CD14-positive monocyte (primary cell): ENCODE measurements around the gene GTPBP6. TPM values are rescaled to one million over a fixed set of nuclear protein-coding genes. Genes with fewer than 3 reads are reported as not detected.

Experiments
- DNase-seq, 3 donors: peaks; one replicate each; pipeline ENCODE4 v3.0.0-alpha.2; 2011 to 2022
- H2AFZ ChIP-seq: 2 replicates; pipeline ENCODE4 v1.6.0; 2012; ENCODE audit warnings: mild to moderate bottlenecking, low read depth, low read length, inconsistent platforms; ENCODE audit not compliant: insufficient read depth, poor library complexity, severe bottlenecking
- H3K27ac ChIP-seq, 2 donors: 1 replicate in 1 of 2; 2 replicates in 1 of 2; pipeline ENCODE4 v1.5.1; 2012 to 2013; ENCODE audit warnings: low read length in 2 of 2, control low read depth in 1 of 2, inconsistent platforms in 1 of 2, low read depth in 1 of 2, mild to moderate bottlenecking in 1 of 2
- H3K27me3 ChIP-seq, 2 donors: one replicate each; pipeline versions ENCODE4 v1.6.0 to v1.6.1; 2011 to 2013; ENCODE audit warnings: low read length in 2 of 2; ENCODE audit not compliant: control insufficient read depth in 2 of 2, insufficient read depth in 2 of 2
- H3K36me3 ChIP-seq, 2 donors: replicated peaks in 1 of 2; 1 replicate in 1 of 2; 2 replicates in 1 of 2; pipeline versions ENCODE4 v1.5.1 to v1.6.1; 2012 to 2013; ENCODE audit warnings: low read length in 2 of 2, control low read depth in 1 of 2, inconsistent platforms in 1 of 2, mild to moderate bottlenecking in 1 of 2; ENCODE audit not compliant: insufficient read depth in 2 of 2, control insufficient read depth in 1 of 2
- H3K4me1 ChIP-seq, 2 donors: 1 replicate in 1 of 2; 2 replicates in 1 of 2; pipeline versions ENCODE4 v1.5.1 to v1.6.1; 2012 to 2013; ENCODE audit warnings: low read length in 2 of 2, control low read depth in 1 of 2, inconsistent platforms in 1 of 2, mild to moderate bottlenecking in 1 of 2, moderate library complexity in 1 of 2; ENCODE audit not compliant: insufficient read depth in 2 of 2, control insufficient read depth in 1 of 2
- H3K4me2 ChIP-seq: replicated peaks from 2 replicates; pipeline ENCODE3; 2012; ENCODE audit warnings: low read length, moderate library complexity, mild to moderate bottlenecking; ENCODE audit not compliant: poor library complexity, severe bottlenecking; ENCODE audit errors: extremely low read depth
- H3K4me3 ChIP-seq, 3 experiments: fragments of 200-600 bp in 1 of 3; sonication (generic) in 1 of 3; replicated peaks in 1 of 3; 1 replicate in 2 of 3; 2 replicates in 1 of 3; pipeline ENCODE4 v1.5.1; 2011 to 2013; ENCODE audit warnings: low read length in 3 of 3, mild to moderate bottlenecking in 3 of 3, control low read depth in 2 of 3, low read depth in 2 of 3, inconsistent platforms in 1 of 3, moderate library complexity in 1 of 3
- H3K79me2 ChIP-seq: 2 replicates; pipeline ENCODE4 v1.6.0; 2012; ENCODE audit warnings: mild to moderate bottlenecking, control low read depth, inconsistent platforms, low read length, moderate library complexity; ENCODE audit not compliant: insufficient read depth
- H3K9ac ChIP-seq: 2 replicates; pipeline ENCODE4 v1.6.0; 2017; ENCODE audit warnings: low read length, mild to moderate bottlenecking; ENCODE audit not compliant: insufficient read depth, poor library complexity, severe bottlenecking
- H3K9me3 ChIP-seq, 2 donors: replicated peaks in 1 of 2; 1 replicate in 1 of 2; 2 replicates in 1 of 2; pipeline versions ENCODE4 v1.5.1 to v1.6.1; 2012 to 2013; ENCODE audit warnings: low read length in 2 of 2, control low read depth in 1 of 2; ENCODE audit not compliant: control insufficient read depth in 1 of 2, insufficient read depth in 1 of 2
- H4K20me1 ChIP-seq: 2 replicates; pipeline ENCODE4 v1.6.0; 2012; ENCODE audit warnings: mild to moderate bottlenecking, low read length, control low read depth, moderate library complexity; ENCODE audit not compliant: insufficient read depth
- H3K27ac Mint-ChIP-seq, 7 donors: one replicate each; pipeline ENCODE4 v1.8.0; 2020; ENCODE audit warnings: mild to moderate bottlenecking in 7 of 7, mixed read lengths in 7 of 7, moderate library complexity in 6 of 7, inconsistent platforms in 2 of 7
- H3K27me3 Mint-ChIP-seq, 3 donors: one replicate each; pipeline ENCODE4 v1.8.0; 2021 to 2022; ENCODE audit warnings: low read depth in 3 of 3, mild to moderate bottlenecking in 3 of 3, mixed read lengths in 3 of 3, moderate library complexity in 3 of 3, inconsistent platforms in 1 of 3
- H3K36me3 Mint-ChIP-seq, 2 donors: one replicate each; pipeline ENCODE4 v1.8.0; 2020; ENCODE audit warnings: mixed read lengths in 2 of 2, inconsistent platforms in 1 of 2, mild to moderate bottlenecking in 1 of 2
- H3K4me1 Mint-ChIP-seq: one replicate; pipeline ENCODE4 v1.8.0; 2020; ENCODE audit warnings: mild to moderate bottlenecking, mixed read lengths
- H3K4me3 Mint-ChIP-seq, 2 donors: one replicate each; pipeline ENCODE4 v1.8.0; 2020; ENCODE audit warnings: mild to moderate bottlenecking in 2 of 2, mixed read lengths in 2 of 2, moderate library complexity in 1 of 2
- H3K9me3 Mint-ChIP-seq, 7 donors: one replicate each; pipeline ENCODE4 v1.8.0; 2020 to 2022; ENCODE audit warnings: mixed read lengths in 7 of 7, mild to moderate bottlenecking in 6 of 7, moderate library complexity in 6 of 7, inconsistent platforms in 2 of 7
- CTCF ChIP-seq: fragments of 200-600 bp; IDR thresholded peaks from one replicate; pipeline ENCODE4 v1.8.0; 2022; ENCODE audit warnings: antibody characterized with exemption, mild to moderate bottlenecking
- WGBS: methylation state at CpG from one replicate; pipeline ENCODE4 v1.1.5; 2013; ENCODE audit warnings: missing lambda C conversion rate; ENCODE audit not compliant: insufficient coverage; 5-methylcytosine and 5-hydroxymethylcytosine counted together
- intact Hi-C, 2 donors: fragments of 100-400 bp; cut with micrococcal nuclease; formaldehyde crosslinking; loops; one replicate each; pipeline versions ENCODE4 v1.15.0 to v1.15.1; 2023
- polyA plus RNA-seq, 3 donors: library from polyadenylated mRNA; depleted of rRNA in 1 of 3; unstranded in 2 of 3; stranded (reverse) in 1 of 3; fragments of 300-500 nt in 2 of 3; fragments of >200 nt in 1 of 3; fragmentation: Illumina TruSeq in 2 of 3; gene quantifications; 1 replicate in 2 of 3; 2 replicates in 1 of 3; pipeline ENCODE4 v1.2.3, GENCODE V29; 2012 to 2021

Gene GTPBP6
- polyA plus RNA-seq, 3 donors = 17.2 to 39.3 (median 27.0) TPM

GRCh38 chrX:361231-362145 lies 42.9 kb upstream of the GTPBP6 start:
- H3K4me1 ChIP-seq = no peaks in the 10 kb centered on the region
- H3K9ac ChIP-seq = no peak overlapping the region
- H4K20me1 ChIP-seq = no peaks in the 10 kb centered on the region
- peaks cover 41 to 65% (median 60%) of the 10 kb centered on the region in 7 donors for H3K9me3 Mint-ChIP-seq
- peaks cover 45 to 49% of the 10 kb centered on the region in 2 donors for H3K36me3 Mint-ChIP-seq
- peaks cover 60 to 66% of the 10 kb centered on the region in 2 donors for H3K9me3 ChIP-seq
- TF ChIP-seq CTCF = no peak
- no peaks in the 10 kb centered on the region for H3K27me3 ChIP-seq
- no peak overlapping the region for H2AFZ ChIP-seq
- no peak overlapping the region for H3K27ac ChIP-seq
- no peaks in the 10 kb centered on the region for H3K27me3 Mint-ChIP-seq
- intact Hi-C loops = no loop called here
- no peak overlapping the region for H3K4me3 Mint-ChIP-seq
- no peak overlapping the region for H3K4me3 ChIP-seq
- no peak for DNase-seq
- H3K36me3 ChIP-seq = peaks cover 6 to 24% of the 10 kb centered on the region in 2 donors
- H3K79me2 ChIP-seq = no peaks in the 10 kb centered on the region
- peak overlapping the region in 1 of 7 donors; percentile 37 for H3K27ac Mint-ChIP-seq
- H3K4me2 ChIP-seq = no peak overlapping the region
- 99% methylated on average over 52 of the region's 54 CpGs for WGBS
- peaks cover 9% of the 10 kb centered on the region for H3K4me1 Mint-ChIP-seq

GRCh38 chrX:360496-361150 lies 42.0 kb upstream of the GTPBP6 start:
- H3K4me3 Mint-ChIP-seq = no peak overlapping the region
- Histone ChIP-seq H3K27ac (no peak overlapping the region), H3K79me2 (no peaks in the 10 kb centered on the region), H3K9ac (no peak overlapping the region), H3K4me1 (no peaks in the 10 kb centered on the region), H2AFZ (no peak overlapping the region), H3K36me3 (peaks cover 6 to 24% of the 10 kb centered on the region in 2 donors), H3K4me3 (no peak overlapping the region), H3K9me3 (peaks cover 60 to 66% of the 10 kb centered on the region in 2 donors), H3K4me2 (no peak overlapping the region), H4K20me1 (no peaks in the 10 kb centered on the region), H3K27me3 (no peaks in the 10 kb centered on the region)
- H3K36me3 Mint-ChIP-seq = peaks cover 45 to 52% of the 10 kb centered on the region in 2 donors
- H3K27ac Mint-ChIP-seq = no peak overlapping the region
- TF ChIP-seq CTCF = no peak
- peaks cover 9% of the 10 kb centered on the region for H3K4me1 Mint-ChIP-seq
- H3K9me3 Mint-ChIP-seq = peaks cover 41 to 65% (median 60%) of the 10 kb centered on the region in 7 donors
- DNase-seq = no peak
- intact Hi-C loops = no loop called here
- peaks cover 0 to 2% (median 0%) of the 10 kb centered on the region in 3 donors for H3K27me3 Mint-ChIP-seq
- 79% methylated on average over 13 of the region's 26 CpGs for WGBS
